ENCODE results near the gene DUSP15.
"Not testable (repeated sequence)": the region's sequence is repeated elsewhere in the genome, so short reads cannot be mapped to it uniquely, and the experiment has no call there.

The DUSP15 gene

DNA sequence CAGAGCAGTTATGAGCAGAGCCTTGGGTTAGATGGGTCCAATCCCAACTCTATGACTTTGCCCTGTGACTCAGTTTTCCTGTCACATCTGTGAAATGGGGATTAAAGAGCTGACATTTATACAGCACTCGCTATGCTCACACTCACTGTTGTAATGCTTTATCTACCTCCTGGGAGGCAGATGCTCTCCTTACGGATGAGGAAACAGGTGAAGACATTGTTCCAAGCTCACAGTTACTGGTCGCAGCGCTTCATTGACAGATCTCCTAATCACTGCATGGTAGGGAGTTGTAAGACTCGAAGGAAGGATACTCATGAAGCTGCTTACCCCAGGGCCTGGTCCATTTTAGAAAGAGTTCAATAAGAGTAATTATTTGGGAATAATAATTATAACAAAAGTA is 54.1 kb downstream of the DUSP15 start:
- Histone ChIP-seq H3K36me3 (ENCODE audit: control insufficient read depth, insufficient read depth, low read length) (no peaks in the 10 kb centered on the region), H3K4me3 (ENCODE audit: low read depth, low read length) (no peak overlapping the region), H3K9me3 (ENCODE audit: control insufficient read depth, insufficient read depth, low read depth, low read length) (no peaks in the 10 kb centered on the region), H3K27me3 (ENCODE audit: control insufficient read depth, insufficient read depth, low read length) (no peaks in the 10 kb centered on the region), H3K4me1 (ENCODE audit: control insufficient read depth, insufficient read depth, low read length) (peaks cover 14% of the 10 kb centered on the region), H3K27ac (ENCODE audit: low read depth, low read length) (no peak overlapping the region), H3K9ac (ENCODE audit: low read length) (no peak overlapping the region)

GRCh38 chr20:31815408-31816188 is 54.7 kb downstream of the DUSP15 start:
- Histone ChIP-seq H3K27ac (ENCODE audit: low read depth, low read length) (no peak overlapping the region), H3K27me3 (ENCODE audit: control insufficient read depth, insufficient read depth, low read length) (no peaks in the 10 kb centered on the region), H3K9ac (ENCODE audit: low read length) (no peak overlapping the region)

GRCh38 chr20:31814142-31814541 is 56.2 kb downstream of the DUSP15 start:
- H3K9me3 ChIP-seq (ENCODE audit: control insufficient read depth, insufficient read depth, low read depth, low read length); H3K27me3 ChIP-seq (ENCODE audit: control insufficient read depth, insufficient read depth, low read length); H3K4me3 ChIP-seq (ENCODE audit: low read depth, low read length); H3K9ac ChIP-seq (ENCODE audit: low read length); H3K27ac ChIP-seq (ENCODE audit: low read depth, low read length); H3K36me3 ChIP-seq (ENCODE audit: control insufficient read depth, insufficient read depth, low read length): not testable (repeated sequence)
- H3K4me1 ChIP-seq (ENCODE audit: control insufficient read depth, insufficient read depth, low read length), result peaks cover 14% of the 10 kb centered on the region

More at GRCh38 chr20:31815408-31816188, 54.7 kb downstream of the DUSP15 start:
- H3K9me3 ChIP-seq (ENCODE audit: control insufficient read depth, insufficient read depth, low read depth, low read length), result no peaks in the 10 kb centered on the region
- no peaks in the 10 kb centered on the region for H3K36me3 ChIP-seq (ENCODE audit: control insufficient read depth, insufficient read depth, low read length)
- no peak overlapping the region for H3K4me3 ChIP-seq (ENCODE audit: low read depth, low read length)
- H3K4me1 ChIP-seq (ENCODE audit: control insufficient read depth, insufficient read depth, low read length), result peaks cover 14% of the 10 kb centered on the region

DNA sequence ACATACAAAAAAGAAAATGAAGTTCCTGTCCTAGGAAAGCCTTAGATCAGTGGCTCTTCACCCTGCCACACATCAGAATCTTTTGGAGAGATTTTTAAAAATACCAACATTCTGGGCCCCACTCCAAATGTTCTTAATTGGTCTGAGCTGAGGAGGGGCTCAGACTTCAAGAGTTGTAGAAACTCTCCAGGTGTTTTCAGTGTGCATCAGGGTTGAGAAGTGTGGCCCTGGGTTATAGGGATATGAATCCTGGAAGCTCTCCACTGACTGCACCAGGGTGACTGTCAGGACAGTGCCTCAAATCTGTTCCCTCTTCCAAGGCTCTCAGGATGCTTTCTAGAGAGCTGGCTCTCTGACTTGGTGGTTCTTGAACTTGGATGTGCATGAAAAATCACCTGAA is 56.7 kb downstream of the DUSP15 start:
- Histone ChIP-seq H3K27ac (ENCODE audit: low read depth, low read length) (no peak overlapping the region), H3K4me1 (ENCODE audit: control insufficient read depth, insufficient read depth, low read length) (peaks cover 14% of the 10 kb centered on the region), H3K9ac (ENCODE audit: low read length) (no peak overlapping the region), H3K27me3 (ENCODE audit: control insufficient read depth, insufficient read depth, low read length) (no peaks in the 10 kb centered on the region), H3K9me3 (ENCODE audit: control insufficient read depth, insufficient read depth, low read depth, low read length) (no peaks in the 10 kb centered on the region), H3K4me3 (ENCODE audit: low read depth, low read length) (no peak overlapping the region), H3K36me3 (ENCODE audit: control insufficient read depth, insufficient read depth, low read length) (no peaks in the 10 kb centered on the region)

GRCh38 chr20:31811796-31812728 is 58.3 kb downstream of the DUSP15 start:
- Histone ChIP-seq H3K4me3 (ENCODE audit: low read depth, low read length) (no peak overlapping the region), H3K36me3 (ENCODE audit: control insufficient read depth, insufficient read depth, low read length) (peaks cover 4% of the 10 kb centered on the region), H3K4me1 (ENCODE audit: control insufficient read depth, insufficient read depth, low read length) (peaks cover 14% of the 10 kb centered on the region), H3K27me3 (ENCODE audit: control insufficient read depth, insufficient read depth, low read length) (no peaks in the 10 kb centered on the region), H3K27ac (ENCODE audit: low read depth, low read length) (no peak overlapping the region), H3K9ac (ENCODE audit: low read length) (no peak overlapping the region), H3K9me3 (ENCODE audit: control insufficient read depth, insufficient read depth, low read depth, low read length) (no peaks in the 10 kb centered on the region)

DNA sequence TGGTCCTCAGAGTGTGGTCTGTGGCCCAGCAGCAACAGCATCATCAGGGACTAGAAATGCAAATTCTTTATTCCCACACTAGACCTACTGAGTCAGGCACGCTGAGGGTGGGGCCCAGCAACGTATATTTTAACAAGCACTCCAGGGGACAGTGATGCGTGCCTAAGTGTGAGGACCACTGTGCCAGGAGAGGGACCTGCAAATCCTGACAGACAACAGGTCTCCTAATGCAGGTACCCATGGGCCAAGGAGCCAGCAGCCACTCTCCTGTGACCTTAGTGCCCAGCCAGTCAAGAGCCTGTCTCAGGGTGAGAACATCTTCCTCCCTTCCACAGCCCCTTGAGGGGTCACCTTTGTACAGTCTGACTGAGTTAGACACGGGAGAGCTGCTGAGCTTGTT is 59.1 kb downstream of the DUSP15 start:
- peaks cover 14% of the 10 kb centered on the region for H3K4me1 ChIP-seq (ENCODE audit: control insufficient read depth, insufficient read depth, low read length)
- H3K9me3 ChIP-seq (ENCODE audit: control insufficient read depth, insufficient read depth, low read depth, low read length), result no peaks in the 10 kb centered on the region
- peaks cover 12% of the 10 kb centered on the region for H3K36me3 ChIP-seq (ENCODE audit: control insufficient read depth, insufficient read depth, low read length)
- H3K9ac ChIP-seq (ENCODE audit: low read length), result no peak overlapping the region
- no peaks in the 10 kb centered on the region for H3K27me3 ChIP-seq (ENCODE audit: control insufficient read depth, insufficient read depth, low read length)
- H3K4me3 ChIP-seq (ENCODE audit: low read depth, low read length), result no peak overlapping the region
- no peak overlapping the region for H3K27ac ChIP-seq (ENCODE audit: low read depth, low read length)

Measured in HUES6 (cell line).